Esophagus squamous epithelium (tissue), 5 donors: Measurements from ENCODE around the gene EML1. TPM values are rescaled to one million over a fixed set of nuclear protein-coding genes. Genes with fewer than 3 reads are reported as not detected.
A peak's percentile ranks its signal among the peaks of the same experiment; 100 is the strongest.

Experiments used
- DNase-seq: peaks from one replicate; lab custom pipeline; 2025; lab: John Stamatoyannopoulos, UW
- H3K27ac ChIP-seq, 4 donors: fragments of 200-600 bp; sonication (generic); one replicate each; pipeline ENCODE4 v1.5.1; 2016 to 2019; ENCODE audit warnings: mild to moderate bottlenecking in 1 of 4
- H3K27me3 ChIP-seq, 4 donors: fragments of 200-600 bp; sonication (generic); 1 replicate in 3 of 4; 2 replicates in 1 of 4; pipeline versions ENCODE4 v1.5.1 to v1.6.0; 2017 to 2021; ENCODE audit warnings: antibody characterized with exemption in 1 of 4
- H3K36me3 ChIP-seq, 3 donors: fragments of 200-600 bp; sonication (generic); one replicate each; pipeline ENCODE4 v1.5.1; 2016 to 2019
- H3K4me1 ChIP-seq, 3 donors: fragments of 200-600 bp; sonication (generic); one replicate each; pipeline ENCODE4 v1.5.1; 2017 to 2019
- H3K4me3 ChIP-seq, 4 donors: fragments of 200-600 bp; sonication (generic); 1 replicate in 3 of 4; 2 replicates in 1 of 4; pipeline ENCODE4 v1.5.1; 2016 to 2019; ENCODE audit warnings: mild to moderate bottlenecking in 2 of 4, moderate library complexity in 1 of 4
- H3K9me3 ChIP-seq, 3 donors: fragments of 200-600 bp; sonication (generic); one replicate each; pipeline ENCODE4 v1.5.1; 2016 to 2019
- CTCF ChIP-seq, 6 experiments: fragments of 450-650 bp in 4 of 6; fragments of 200-600 bp in 2 of 6; sonication (generic) in 2 of 6; IDR thresholded peaks; one replicate each; pipeline ENCODE4 v1.5.1; 2016 to 2019; ENCODE audit warnings: antibody characterized with exemption in 6 of 6, mild to moderate bottlenecking in 4 of 6, moderate library complexity in 4 of 6
- POLR2A ChIP-seq, 4 donors: fragments of 450-650 bp; IDR thresholded peaks; one replicate each; pipeline ENCODE4 v1.6.1; 2017; ENCODE audit warnings: antibody characterized with exemption in 4 of 4, mild to moderate bottlenecking in 4 of 4, moderate library complexity in 3 of 4
- WGBS, 2 donors: methylation state at CpG; one replicate each; pipeline ENCODE4 v1.1.5; 2018; 5-methylcytosine and 5-hydroxymethylcytosine counted together
- intact Hi-C: fragments of 100-400 bp; cut with DNase I; formaldehyde crosslinking; loops from one replicate; pipeline ENCODE4 v1.15.0; 2022
- total RNA-seq, 4 donors: library from RNA; depleted of rRNA; stranded (reverse); fragments of >200 nt; gene quantifications; one replicate each; pipeline ENCODE4 v1.1.0, GENCODE V29; 2016
- donor health status: DM: yes; HTN: yes; CAD: no.

The EML1 gene
- total RNA-seq, 4 donors from 2014 or later, result 3.0 to 22.9 (median 9.4) TPM

- Histone ChIP-seq H3K27ac (peak overlapping the region; percentile 9 to 86 (median 81)), H3K9me3 (no peaks in the 10 kb centered on the region), H3K27me3 (no peaks in the 10 kb centered on the region), H3K36me3 (peaks cover 0 to 61% (median 0%) of the 10 kb centered on the region in 3 donors), H3K4me3 (no peak overlapping the region), H3K4me1 (peaks cover 6 to 23% (median 11%) of the 10 kb centered on the region in 3 donors)
- TF ChIP-seq POLR2A (IDR thresholded peaks at IDR 0.05) (no peak), CTCF (IDR thresholded peaks at IDR 0.05) (no peak)
- intact Hi-C loops, result no loop called here
- WGBS, 2 donors, result 43 to 57% methylated on average over 6 to 12 of the region's 14 CpGs
- no peak for DNase-seq
Observed at GRCh38 chr14:99937475-99938244, 144.4 kb downstream of the EML1 start.

- WGBS, 2 donors, result 83 to 93% methylated on average over 4 to 6 of the region's 8 CpGs
- H3K27me3 ChIP-seq, result no peaks in the 10 kb centered on the region
- H3K36me3 ChIP-seq, result peaks cover 0 to 65% (median 0%) of the 10 kb centered on the region in 3 donors
- DNase-seq, result no peak
- intact Hi-C loops, result no loop called here
- TF ChIP-seq CTCF (IDR thresholded peaks at IDR 0.05), result no peak
- peaks cover 6 to 23% (median 11%) of the 10 kb centered on the region in 3 donors for H3K4me1 ChIP-seq
- H3K9me3 ChIP-seq, result no peaks in the 10 kb centered on the region
- H3K4me3 ChIP-seq, result no peak overlapping the region
- peak overlapping the region in 3 of 4 donors; percentile 81 to 86 (median 81) for H3K27ac ChIP-seq
Observed at GRCh38 chr14:99938376-99938775, 145.2 kb downstream of the EML1 start.

GRCh38 chr14:99938896-99939295, 145.7 kb downstream of the EML1 start:
- Histone ChIP-seq H3K4me1 (peaks cover 6 to 23% (median 11%) of the 10 kb centered on the region in 3 donors), H3K27ac (peak overlapping the region in 2 of 4 donors; percentile 81), H3K36me3 (peaks cover 0 to 65% (median 0%) of the 10 kb centered on the region in 3 donors), H3K27me3 (no peaks in the 10 kb centered on the region), H3K4me3 (no peak overlapping the region), H3K9me3 (no peaks in the 10 kb centered on the region)
- intact Hi-C loops, result no loop called here
- no peak for DNase-seq
- WGBS, 2 donors, result 84 to 91% methylated on average over 6 to 11 of the region's 15 CpGs
- TF ChIP-seq CTCF (IDR thresholded peaks at IDR 0.05), result no peak
- TF ChIP-seq POLR2A (IDR thresholded peaks at IDR 0.05), result no peak

- Histone ChIP-seq H3K9me3 (no peaks in the 10 kb centered on the region), H3K4me3 (no peak overlapping the region), H3K27me3 (no peaks in the 10 kb centered on the region), H3K27ac (no peak overlapping the region), H3K4me1 (peaks cover 6 to 23% (median 11%) of the 10 kb centered on the region in 3 donors), H3K36me3 (peaks cover 0 to 65% (median 0%) of the 10 kb centered on the region in 3 donors)
- no peak for TF ChIP-seq CTCF (IDR thresholded peaks at IDR 0.05)
- no peak for TF ChIP-seq POLR2A (IDR thresholded peaks at IDR 0.05)
- intact Hi-C loops, result no loop called here
- WGBS, 2 donors, result 82 to 92% methylated on average over 16 of the region's 17 CpGs
- DNase-seq, result no peak
Observed at GRCh38 chr14:99939421-99939820, 146.2 kb downstream of the EML1 start.

GRCh38 chr14:99940064-99940463, 146.9 kb downstream of the EML1 start:
- TF ChIP-seq CTCF (IDR thresholded peaks at IDR 0.05) (no peak), POLR2A (IDR thresholded peaks at IDR 0.05) (no peak)
- Histone ChIP-seq H3K27me3 (no peaks in the 10 kb centered on the region), H3K4me3 (no peak overlapping the region), H3K4me1 (peaks cover 6 to 23% (median 11%) of the 10 kb centered on the region in 3 donors), H3K27ac (no peak overlapping the region), H3K9me3 (no peaks in the 10 kb centered on the region), H3K36me3 (peaks cover 0 to 65% (median 0%) of the 10 kb centered on the region in 3 donors)
- no peak for DNase-seq
- 92 to 93% methylated on average over 11 to 15 of the region's 15 CpGs for WGBS, 2 donors
- intact Hi-C loops, result no loop called here
